Pancreas (tissue), 10 donors: ENCODE measurements around the gene ANAPC10. TPM values are rescaled to one million over a fixed set of nuclear protein-coding genes. Genes with fewer than 3 reads are reported as not detected.

Source experiments
- ATAC-seq, 4 donors: fragments of 200-7000 bp; cut with Tn5 transposase; one replicate each; pipeline versions ENCODE4 v1.8.0 to v1.9.1; 2020; ENCODE audit warnings: mild to moderate bottlenecking in 4 of 4, moderate library complexity in 4 of 4
- DNase-seq, 6 donors: peaks; one replicate each; pipeline ENCODE4 v3.0.0-alpha.2; 2020
- FAIRE-seq: peaks from 2 replicates; lab custom pipeline; 2012; peaks lifted over from hg19 to GRCh38; lab: Jason Lieb, UNC
- H3K27ac ChIP-seq, 4 donors: fragments of 200-600 bp; sonication (generic); 1 replicate in 3 of 4; 2 replicates in 1 of 4; pipeline versions ENCODE4 v1.5.0 to v1.8.0; 2020
- H3K27me3 ChIP-seq, 4 donors: fragments of 200-600 bp; one replicate each; pipeline ENCODE4 v1.8.0; 2021
- H3K36me3 ChIP-seq, 3 donors: fragments of 200-600 bp; sonication (generic) in 1 of 3; one replicate each; pipeline versions ENCODE4 v1.5.0 to v1.8.0; 2020 to 2021
- H3K4me1 ChIP-seq, 3 donors: fragments of 200-600 bp; one replicate each; pipeline ENCODE4 v1.8.0; 2021
- H3K4me3 ChIP-seq, 4 donors: fragments of 200-600 bp; sonication (generic) in 2 of 4; one replicate each; pipeline versions ENCODE4 v1.5.0 to v1.8.0; 2020 to 2021
- H3K9me3 ChIP-seq, 4 donors: fragments of 200-600 bp; one replicate each; pipeline ENCODE4 v1.8.0; 2021
- WGBS, 2 donors: extraction: QIAGEN DNeasy Blood & Tissue Kit; methylation state at CpG; one replicate each; pipeline ENCODE4 v1.1.7; 2013; 5-methylcytosine and 5-hydroxymethylcytosine counted together
- intact Hi-C, 3 donors: fragments of 100-400 bp; cut with DNase I; formaldehyde crosslinking; loops; one replicate each; pipeline versions ENCODE4 v1.11.1 to v1.14.2; 2022
- polyA plus RNA-seq, 2 donors: library from polyadenylated mRNA; stranded (reverse); fragments of 200-250 nt; gene quantifications; one replicate each; pipeline ENCODE4 v1.2.3, GENCODE V29; 2013
- total RNA-seq, 6 donors: library from RNA; stranded (reverse); fragmentation: NEBNext Ultra II Directional in 4 of 6; extraction: Animal tissue kit (Norgen Biotek cat#: 25700) in 4 of 6; gene quantifications; one replicate each; pipeline versions ENCODE4 v1.2.1 to v1.2.4, GENCODE V29; 2021 to 2023
- TF ChIP-seq, protein P1 (sequence below), 4 donors: fragments of 200-600 bp; sonication (generic) in 3 of 4; IDR thresholded peaks; one replicate each; pipeline versions ENCODE4 v1.5.0 to v1.8.0; 2021; ENCODE audit warnings: antibody characterized with exemption in 4 of 4
- donor health status: healthy with polysubstance abuse.
- donor health status: DM: no; HTN: no; CAD: no; lungs with moderate emphysema.
- donor health status: DM: no; HTN: no; CAD: no.
- donor health status: control.
- donor health status: control.
- donor health status: Bipolar disorder and iron deficiency.
- donor health status: DM: yes; HTN: yes; CAD: no.
- donor health status: DM: no; HTN: no; CAD: no.
- donor health status: DM: no; HTN: no; CAD: no.
- donor health status: DM: yes; HTN: yes; CAD: no.

Gene ANAPC10
- total and polyA plus RNA-seq, 8 donors = 5.3 to 11.1 (median 8.3) TPM

DNA sequence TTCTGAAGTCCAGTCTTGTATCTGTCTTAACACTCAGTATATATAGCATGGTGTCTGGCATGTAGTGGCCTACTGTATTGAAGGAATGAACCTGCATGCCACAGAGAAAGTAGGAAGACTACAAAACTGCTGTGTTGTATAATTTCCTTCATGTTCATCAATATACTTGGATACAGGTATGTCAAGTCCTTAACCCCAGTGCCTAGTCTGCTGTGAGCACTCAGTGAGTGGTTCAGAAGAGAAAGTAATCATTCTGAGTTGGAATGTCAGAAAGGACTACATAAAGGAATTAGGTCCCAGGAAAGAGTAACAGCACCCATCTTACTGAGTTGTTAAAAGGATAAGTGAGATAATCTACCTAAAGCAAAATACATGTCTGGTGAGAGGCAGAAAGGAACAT lies 32.1 kb upstream of the ANAPC10 start:
- TF ChIP-seq, protein P1, sequence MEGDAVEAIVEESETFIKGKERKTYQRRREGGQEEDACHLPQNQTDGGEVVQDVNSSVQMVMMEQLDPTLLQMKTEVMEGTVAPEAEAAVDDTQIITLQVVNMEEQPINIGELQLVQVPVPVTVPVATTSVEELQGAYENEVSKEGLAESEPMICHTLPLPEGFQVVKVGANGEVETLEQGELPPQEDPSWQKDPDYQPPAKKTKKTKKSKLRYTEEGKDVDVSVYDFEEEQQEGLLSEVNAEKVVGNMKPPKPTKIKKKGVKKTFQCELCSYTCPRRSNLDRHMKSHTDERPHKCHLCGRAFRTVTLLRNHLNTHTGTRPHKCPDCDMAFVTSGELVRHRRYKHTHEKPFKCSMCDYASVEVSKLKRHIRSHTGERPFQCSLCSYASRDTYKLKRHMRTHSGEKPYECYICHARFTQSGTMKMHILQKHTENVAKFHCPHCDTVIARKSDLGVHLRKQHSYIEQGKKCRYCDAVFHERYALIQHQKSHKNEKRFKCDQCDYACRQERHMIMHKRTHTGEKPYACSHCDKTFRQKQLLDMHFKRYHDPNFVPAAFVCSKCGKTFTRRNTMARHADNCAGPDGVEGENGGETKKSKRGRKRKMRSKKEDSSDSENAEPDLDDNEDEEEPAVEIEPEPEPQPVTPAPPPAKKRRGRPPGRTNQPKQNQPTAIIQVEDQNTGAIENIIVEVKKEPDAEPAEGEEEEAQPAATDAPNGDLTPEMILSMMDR (IDR thresholded peaks at IDR 0.05) = no peak
- ATAC-seq (no peak), FAIRE-seq (no peak), DNase-seq (no peak)
- peaks cover 0 to 6% (median 0%) of the 10 kb centered on the region in 3 donors for H3K4me1 ChIP-seq
- peaks cover 0 to 20% (median 18%) of the 10 kb centered on the region in 3 donors for H3K36me3 ChIP-seq
- no peak overlapping the region for H3K27ac ChIP-seq
- no peaks in the 10 kb centered on the region for H3K27me3 ChIP-seq
- no peaks in the 10 kb centered on the region for H3K9me3 ChIP-seq
- no peak overlapping the region for H3K4me3 ChIP-seq
- intact Hi-C loops = no loop called here

DNA sequence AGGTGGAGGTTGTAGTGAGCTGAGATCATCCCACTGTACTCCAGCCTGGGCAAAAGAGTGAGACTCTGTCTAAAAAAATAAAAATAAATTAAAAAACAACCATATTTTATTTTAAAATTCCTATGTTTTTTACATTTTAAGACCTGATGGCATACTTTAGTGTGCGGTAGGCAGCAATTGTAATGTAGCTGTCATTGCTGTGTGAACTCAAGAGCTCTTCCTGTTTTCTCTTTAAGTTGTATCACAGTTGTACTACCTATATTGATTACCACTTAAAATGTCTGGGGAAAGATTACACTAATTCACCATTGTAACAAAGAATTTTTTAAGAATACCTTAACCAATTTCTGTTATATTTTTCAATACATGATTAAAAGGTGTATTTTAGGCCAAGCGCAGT lies 27.4 kb upstream of the ANAPC10 start:
- 100% methylated on average over 2 of the region's 2 CpGs for WGBS, 2 donors
- ATAC-seq (no peak), FAIRE-seq (no peak), DNase-seq (no peak)
- intact Hi-C loops = no loop called here
- Histone ChIP-seq H3K27me3 (no peaks in the 10 kb centered on the region), H3K4me1 (no peaks in the 10 kb centered on the region), H3K27ac (no peak overlapping the region), H3K4me3 (no peak overlapping the region), H3K9me3 (no peaks in the 10 kb centered on the region), H3K36me3 (peaks cover 0 to 53% (median 46%) of the 10 kb centered on the region in 3 donors)
- TF ChIP-seq, protein P1 (IDR thresholded peaks at IDR 0.05) = no peak

DNA sequence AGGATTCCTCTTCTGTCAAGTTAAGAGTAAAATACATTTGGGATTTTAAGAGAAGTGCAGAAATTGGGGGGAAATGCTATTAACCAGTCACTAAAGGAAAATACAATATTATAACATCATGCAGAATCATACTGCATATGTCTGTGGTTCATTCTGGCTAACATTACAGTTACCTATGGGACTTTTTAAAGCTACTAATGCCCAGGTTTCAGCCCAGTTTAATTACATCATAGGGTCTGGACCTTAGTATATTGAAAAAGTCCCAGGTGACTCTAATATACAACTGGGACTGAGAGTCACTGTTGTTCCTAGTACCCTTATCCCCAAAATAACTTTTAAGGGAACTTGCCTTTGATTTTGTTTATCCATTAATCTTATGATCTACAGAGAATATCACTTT lies 10.1 kb upstream of the ANAPC10 start:
- H3K36me3 ChIP-seq = peaks cover 0 to 79% (median 33%) of the 10 kb centered on the region in 3 donors
- H3K27ac ChIP-seq = no peak overlapping the region
- H3K27me3 ChIP-seq = no peaks in the 10 kb centered on the region
- no peak for ATAC-seq
- no peak for DNase-seq
- H3K4me1 ChIP-seq = no peaks in the 10 kb centered on the region
- no peak for FAIRE-seq
- intact Hi-C loops = no loop called here
- no peaks in the 10 kb centered on the region for H3K9me3 ChIP-seq
- no peak overlapping the region for H3K4me3 ChIP-seq
- TF ChIP-seq, protein P1 (IDR thresholded peaks at IDR 0.05) = no peak

DNA sequence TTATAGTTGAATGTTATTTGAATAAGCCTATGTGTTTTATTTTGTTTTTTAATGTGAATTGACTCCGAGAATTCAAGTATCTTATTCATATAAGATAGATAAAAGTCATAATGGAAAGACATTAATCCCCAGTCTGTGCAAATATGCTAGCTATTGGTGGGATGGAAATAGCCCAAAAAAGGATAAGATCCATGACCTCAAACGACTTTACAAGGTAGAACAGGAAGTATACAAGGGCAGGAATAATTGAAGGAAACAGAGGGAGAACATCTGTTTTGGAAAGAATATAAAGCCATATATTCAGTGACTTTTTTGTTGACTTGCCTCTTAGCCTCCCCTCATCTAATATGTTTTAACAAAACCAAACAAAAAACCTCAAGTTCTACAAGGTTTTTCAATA lies 9.1 kb upstream of the ANAPC10 start:
- Histone ChIP-seq H3K27ac (no peak overlapping the region), H3K9me3 (no peaks in the 10 kb centered on the region), H3K27me3 (no peaks in the 10 kb centered on the region), H3K4me1 (no peaks in the 10 kb centered on the region), H3K4me3 (no peak overlapping the region), H3K36me3 (peaks cover 0 to 70% (median 31%) of the 10 kb centered on the region in 3 donors)
- intact Hi-C loops = no loop called here
- ATAC-seq (no peak), FAIRE-seq (no peak), DNase-seq (no peak)
- WGBS, 2 donors = 50 to 61% methylated on average over 2 of the region's 2 CpGs
- TF ChIP-seq, protein P1 (IDR thresholded peaks at IDR 0.05) = no peak

DNA sequence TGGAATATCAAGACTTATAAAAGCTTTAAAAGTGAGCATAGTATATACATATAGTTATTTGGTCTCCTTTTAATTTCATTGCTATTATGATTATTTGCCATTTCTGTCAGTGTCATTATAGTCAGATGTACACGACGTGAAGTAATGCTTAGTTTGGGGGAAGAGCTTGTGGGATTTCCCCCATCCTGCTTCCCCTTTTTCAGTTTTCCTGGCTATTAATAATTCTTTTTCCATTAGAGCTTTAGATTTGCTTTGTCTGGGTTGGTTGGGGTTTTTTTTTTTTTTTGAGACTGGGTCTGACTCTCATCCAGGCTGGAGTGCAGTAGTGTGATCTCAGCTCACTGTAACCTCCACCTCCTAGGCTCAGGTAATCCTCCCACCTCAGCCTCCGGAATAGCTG lies 5.5 kb upstream of the ANAPC10 start:
- H3K36me3 ChIP-seq = peaks cover 0 to 33% (median 13%) of the 10 kb centered on the region in 3 donors
- H3K4me1 ChIP-seq = peaks cover 0 to 20% (median 4%) of the 10 kb centered on the region in 3 donors
- H3K9me3 ChIP-seq = no peaks in the 10 kb centered on the region
- FAIRE-seq = no peak
- H3K4me3 ChIP-seq = no peak overlapping the region
- 85 to 93% methylated on average over 3 of the region's 3 CpGs for WGBS, 2 donors
- intact Hi-C loops = no loop called here
- no peaks in the 10 kb centered on the region for H3K27me3 ChIP-seq
- H3K27ac ChIP-seq = no peak overlapping the region
- peak in 1 of 4 donors; percentile 12 for ATAC-seq
- TF ChIP-seq, protein P1 (IDR thresholded peaks at IDR 0.05) = no peak
- DNase-seq = no peak
